NCI-H187 (cell line): ENCODE measurements around the gene CD300C.
"Not testable (repeated sequence)": the region's sequence is repeated elsewhere in the genome, so short reads cannot be mapped to it uniquely, and the experiment has no call there.

Experiments used
- DNase-seq, 2 experiments: peaks; one replicate each; lab custom pipeline; 2025; lab: John Stamatoyannopoulos, UW

The CD300C gene

GRCh38 chr17:74545843-74546230, at the start of gene CD300C:
TSS of gene CD300C (minus strand) at chr17:74546115. CDS start at chr17:74545782, 333 bp downstream.
- no peak for DNase-seq

DNA sequence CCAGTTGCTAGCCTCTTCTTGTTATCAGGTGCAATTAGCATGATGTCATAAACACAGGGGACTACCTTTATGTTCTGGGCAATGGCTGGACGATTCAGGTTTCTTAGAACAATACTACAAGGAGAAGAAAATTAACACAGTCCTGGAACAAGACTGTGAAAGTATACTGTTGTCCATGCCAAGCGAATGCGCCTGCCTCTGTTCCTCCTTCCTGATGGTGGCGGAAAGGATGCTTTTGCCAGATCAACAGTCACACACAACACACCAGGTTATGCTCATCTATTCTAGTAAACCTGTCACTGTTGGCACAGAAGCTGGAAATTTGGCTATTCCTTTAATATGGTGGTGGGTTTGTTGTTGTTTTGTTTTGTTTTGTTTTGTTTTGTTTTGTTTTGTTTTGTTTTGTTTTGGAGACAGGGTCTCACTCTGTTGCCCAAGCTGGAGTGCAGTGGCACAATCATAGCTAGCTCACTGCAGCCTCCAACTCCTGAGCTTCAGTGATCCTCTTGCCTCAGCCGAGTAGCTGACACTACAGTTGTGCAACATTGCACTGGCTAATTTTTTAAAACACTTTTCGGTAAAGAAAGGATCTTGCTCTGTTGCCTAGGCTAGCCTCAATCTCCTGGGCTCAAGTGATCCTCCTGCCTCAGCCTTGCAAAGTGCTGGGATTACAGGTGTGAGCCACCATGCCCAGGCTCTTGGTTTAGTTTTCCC, 49.3 kb upstream of the CD300C start:
- no peak for DNase-seq

GRCh38 chr17:74592087-74592990, 46.4 kb upstream of the CD300C start, which contains the start of gene CD300LD:
TSS of gene CD300LD (minus strand) at chr17:74592283. CDS start at chr17:74592202, 81 bp downstream.
- DNase-seq: no peak

GRCh38 chr17:74591503-74591902, 45.6 kb upstream of the CD300C start:
- no peak for DNase-seq

DNA sequence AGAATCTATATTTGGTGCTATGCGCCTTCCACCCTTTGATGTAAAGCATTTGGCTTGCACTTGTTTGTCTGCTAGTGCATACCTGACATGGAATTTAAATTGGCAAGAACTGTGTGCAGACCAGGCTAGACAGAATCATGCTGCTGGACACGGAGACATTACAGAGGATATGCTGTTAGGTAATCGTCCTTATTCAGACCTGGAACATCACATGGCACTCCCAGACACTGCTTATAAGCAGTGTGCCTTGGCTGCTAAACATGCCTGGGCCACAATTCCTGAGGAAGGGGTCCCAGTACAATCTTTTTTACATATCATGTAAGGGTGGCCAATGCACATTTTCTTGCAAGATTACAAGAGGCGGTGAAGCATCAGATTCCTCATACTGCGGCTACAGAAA, 39.8 kb upstream of the CD300C start:
- DNase-seq: no peak

DNA sequence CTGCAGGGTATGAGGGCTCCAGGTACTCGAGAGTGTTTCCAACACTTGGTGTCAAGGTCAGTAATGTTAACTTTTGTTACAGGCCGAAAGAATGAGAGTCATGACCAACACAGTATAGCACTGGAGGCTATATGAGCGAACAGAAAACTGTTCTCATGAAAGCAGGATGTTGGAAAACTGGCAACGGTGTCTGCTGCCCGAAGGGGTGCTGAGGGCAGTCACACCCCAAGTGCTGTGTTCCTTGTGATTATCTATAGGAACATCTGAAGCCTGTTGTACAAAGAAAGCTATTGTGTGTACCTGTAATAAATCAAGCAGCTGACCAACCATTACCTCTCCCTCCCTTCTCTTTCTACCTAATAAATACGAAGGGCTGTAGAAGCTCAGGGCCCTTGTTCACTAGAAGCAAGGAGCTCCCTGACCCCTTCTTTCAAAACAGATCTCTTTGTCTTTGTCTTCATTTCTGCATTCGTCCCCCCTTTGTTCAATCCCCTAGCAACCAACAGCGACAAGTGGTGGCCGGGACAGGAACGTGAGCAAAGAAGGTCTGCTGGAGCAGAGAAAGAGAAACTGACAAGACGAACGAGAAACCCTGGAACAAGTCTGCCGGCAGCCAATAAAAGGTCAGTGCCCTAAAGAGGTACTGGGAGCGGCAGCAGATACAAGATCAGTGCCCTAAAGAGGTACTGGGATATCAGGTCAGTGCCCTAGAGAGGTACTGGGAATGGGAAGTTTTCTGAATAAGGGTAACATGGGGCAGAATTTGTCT, 38.6 kb upstream of the CD300C start:
- DNase-seq: no peak

DNA sequence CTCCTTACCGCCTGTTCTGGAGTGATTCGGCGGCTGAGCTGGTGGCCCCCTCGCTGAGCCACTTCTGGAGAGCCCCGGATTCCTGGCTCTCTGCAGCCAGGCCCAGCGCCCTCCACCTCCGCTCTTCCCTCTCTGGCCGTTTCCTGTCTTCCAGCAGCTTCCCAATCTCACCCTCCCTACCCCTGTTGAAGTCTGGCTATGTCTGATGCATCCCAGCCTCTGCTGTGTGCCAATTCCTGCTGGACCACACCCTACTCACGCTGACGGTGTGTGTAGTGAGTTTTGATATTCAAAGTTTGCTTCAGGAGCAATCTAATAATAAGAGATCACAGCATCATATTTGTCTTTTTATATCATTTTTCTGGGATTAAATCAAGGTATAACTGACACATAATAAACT, 36.7 kb upstream of the CD300C start:
- DNase-seq: no peak

DNA sequence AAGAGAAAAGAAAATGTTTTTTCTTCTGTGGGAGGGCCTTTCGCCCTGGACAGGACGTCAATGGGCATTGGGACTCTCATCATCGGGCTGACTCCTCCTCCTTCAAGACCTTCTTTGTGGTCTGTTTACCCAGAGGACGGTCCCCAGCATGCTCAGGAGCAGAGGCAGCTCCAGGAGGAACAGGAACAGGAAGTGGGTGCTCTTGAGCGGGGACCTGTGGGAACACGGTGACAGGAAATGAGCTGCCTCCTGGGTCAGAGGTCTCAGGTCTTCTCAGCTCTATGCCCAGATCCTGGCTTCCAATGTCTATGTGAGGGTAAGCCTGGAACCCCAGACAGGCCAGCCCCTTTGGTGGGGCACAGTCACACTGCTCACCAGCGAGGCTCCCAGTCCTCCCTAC, 34.0 kb upstream of the CD300C start:
- no peak for DNase-seq

DNA sequence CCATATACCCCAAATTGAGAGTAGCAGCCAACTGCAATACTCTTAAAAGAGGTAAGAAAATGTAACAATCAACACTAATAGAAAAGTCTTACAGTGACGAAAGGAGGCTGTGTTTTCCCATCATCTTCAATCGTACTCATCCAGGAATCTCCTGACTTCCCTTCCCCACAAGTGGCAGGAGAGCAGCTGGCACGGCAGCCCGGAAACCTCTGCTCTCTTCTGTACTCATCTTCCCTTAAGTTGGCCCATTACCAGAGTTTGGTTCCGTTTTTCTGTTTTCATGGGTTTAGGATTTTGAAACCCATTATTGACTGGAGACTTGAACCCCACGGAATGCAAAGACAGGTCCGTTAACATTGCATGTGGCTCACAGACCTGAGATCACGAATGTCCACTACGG, 33.1 kb upstream of the CD300C start:
- DNase-seq: no peak

DNA sequence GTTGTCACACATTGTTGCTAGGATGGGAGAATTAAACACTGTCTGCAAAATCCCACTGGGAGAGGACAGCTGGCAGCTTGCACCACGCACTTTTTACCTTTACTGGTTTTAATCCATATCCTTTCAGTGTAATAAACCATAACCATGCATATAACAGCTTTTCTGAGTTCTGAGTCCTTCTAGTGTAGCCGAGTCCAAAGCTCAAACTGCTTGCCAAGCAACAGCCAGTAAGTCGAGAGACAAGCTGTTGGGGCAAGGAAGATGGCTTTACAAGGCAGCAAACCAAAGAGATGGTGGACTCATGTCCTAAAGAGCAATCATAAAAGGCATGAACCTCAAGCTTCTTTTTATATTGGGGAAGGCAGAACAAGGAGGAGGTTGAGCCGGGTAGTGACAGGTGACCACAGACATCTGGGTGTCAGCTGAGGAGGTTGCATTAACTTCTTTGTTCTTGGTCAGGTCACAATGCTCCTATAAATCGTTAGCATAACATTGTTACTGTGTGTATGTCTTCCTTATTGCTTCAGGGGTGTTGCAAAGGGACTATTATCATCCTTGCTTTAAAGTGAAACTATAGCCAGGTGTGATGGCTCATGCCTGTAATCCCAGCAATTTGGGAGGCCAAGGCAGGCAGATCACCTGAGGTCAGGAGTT, 28.7 kb upstream of the CD300C start:
- no peak for DNase-seq

DNA sequence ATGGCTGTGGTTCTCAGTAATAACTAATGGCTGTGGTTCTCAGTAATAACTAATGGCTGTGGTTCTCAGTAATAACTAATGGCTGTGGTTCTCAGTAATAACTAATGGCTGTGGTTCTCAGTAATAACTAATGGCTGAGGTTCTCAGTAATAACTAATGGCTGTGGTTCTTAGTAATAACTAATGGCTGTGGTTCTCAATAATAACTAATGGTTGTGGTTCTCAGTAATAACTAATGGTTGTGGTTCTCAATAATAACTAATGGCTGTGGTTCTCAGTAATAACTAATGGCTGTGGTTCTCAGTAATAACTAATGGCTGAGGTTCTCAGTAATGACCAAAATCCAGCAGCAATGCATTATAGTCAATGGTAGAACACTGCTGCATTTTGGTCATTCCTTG, 27.7 kb upstream of the CD300C start:
- DNase-seq: not testable (repeated sequence)

DNA sequence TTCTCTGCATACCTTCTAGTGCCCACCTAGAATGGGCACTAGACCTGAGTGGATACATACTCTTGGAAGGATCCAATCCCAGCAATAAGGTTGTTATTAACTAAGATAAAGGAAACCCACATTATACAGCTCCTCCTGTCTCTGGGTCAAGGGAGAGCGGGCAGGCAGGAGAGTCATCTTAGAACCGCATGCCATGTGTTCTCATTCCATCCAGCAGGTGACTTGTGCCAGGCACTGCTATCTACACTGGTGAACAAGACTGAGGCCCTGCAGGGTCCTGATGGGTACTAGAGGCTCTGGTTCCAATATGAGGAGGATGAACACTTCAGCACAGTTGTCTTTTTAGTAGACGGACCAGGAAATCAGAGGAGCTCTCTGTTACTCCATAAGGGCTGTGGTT, 27.3 kb upstream of the CD300C start:
- DNase-seq: no peak

GRCh38 chr17:74571621-74572270, 25.8 kb upstream of the CD300C start:
- no peak for DNase-seq

DNA sequence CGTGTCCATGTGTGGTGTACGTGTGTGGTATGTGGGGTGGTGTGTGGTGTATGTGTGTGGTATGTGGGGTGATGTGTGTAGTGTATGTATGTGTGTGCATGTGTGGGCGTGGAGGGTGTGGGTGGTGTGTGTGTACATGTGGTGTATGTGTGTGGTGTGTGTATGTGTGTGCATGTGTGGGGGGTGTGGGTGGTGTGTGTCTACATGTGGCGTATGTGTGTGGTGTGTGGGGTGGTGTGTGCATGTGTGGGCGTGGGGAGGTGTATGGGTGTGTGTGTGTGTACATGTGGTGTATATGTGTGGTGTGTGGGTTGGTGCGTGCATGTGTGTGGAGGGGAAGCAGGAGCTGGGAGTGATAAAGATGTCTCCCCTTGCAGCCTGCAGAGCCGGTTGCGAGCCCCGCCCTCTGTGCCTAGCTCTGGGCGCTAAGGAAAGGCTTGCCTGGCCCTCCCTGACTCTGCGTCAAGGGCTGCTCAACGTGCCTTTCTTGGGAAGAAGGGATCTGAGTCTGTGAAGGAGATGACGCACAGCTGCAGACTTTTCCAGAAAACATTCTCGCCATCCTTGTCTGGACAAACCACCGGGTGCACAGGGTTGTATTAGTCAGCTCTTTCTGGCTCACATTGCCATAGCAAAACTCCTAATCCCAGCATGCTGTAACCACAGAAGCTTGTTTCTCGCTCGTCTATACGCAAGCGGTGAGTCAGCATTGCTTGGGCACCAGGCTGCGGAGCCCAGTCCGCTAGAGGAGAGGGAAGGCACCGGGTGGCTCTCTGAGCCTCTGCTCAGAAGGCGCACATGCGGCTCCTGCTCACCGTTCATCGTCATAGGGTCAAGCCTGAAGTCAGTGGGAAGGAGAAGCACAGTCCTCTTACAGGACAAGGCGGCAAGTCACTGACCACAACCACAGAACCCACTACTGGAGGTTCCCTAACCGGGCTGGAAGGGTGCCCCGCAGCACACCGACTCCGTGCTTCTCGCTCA, 23.4 kb upstream of the CD300C start:
- no peak for DNase-seq

- no peak for DNase-seq
These were observed 22.4 kb upstream of the CD300C start for GRCh38 chr17:74568106-74568873.

DNA sequence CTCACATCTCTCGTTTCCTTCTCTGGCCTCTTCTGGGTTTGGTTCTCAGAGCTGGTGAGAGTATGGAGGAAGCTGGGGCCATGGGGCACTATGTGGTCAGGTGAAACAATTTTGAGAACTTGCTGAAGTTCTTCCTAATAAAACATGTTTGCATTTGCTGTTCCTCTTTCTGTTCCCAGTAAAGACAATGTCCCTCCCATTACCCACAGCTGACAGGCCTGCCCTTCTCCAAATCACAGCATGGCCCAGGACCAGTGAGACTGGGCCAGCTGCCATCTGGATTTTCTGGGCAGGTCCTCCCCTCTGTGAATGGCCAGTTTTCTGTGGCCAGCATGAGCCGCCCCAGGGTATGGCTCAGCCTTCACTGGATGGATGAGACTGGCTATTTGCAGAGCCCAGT, 21.5 kb upstream of the CD300C start, which contains the start of gene CD300H:
Gene CD300H (minus strand): TSS at position 113 of the 400 bp plus-strand sequence.
- no peak for DNase-seq

DNA sequence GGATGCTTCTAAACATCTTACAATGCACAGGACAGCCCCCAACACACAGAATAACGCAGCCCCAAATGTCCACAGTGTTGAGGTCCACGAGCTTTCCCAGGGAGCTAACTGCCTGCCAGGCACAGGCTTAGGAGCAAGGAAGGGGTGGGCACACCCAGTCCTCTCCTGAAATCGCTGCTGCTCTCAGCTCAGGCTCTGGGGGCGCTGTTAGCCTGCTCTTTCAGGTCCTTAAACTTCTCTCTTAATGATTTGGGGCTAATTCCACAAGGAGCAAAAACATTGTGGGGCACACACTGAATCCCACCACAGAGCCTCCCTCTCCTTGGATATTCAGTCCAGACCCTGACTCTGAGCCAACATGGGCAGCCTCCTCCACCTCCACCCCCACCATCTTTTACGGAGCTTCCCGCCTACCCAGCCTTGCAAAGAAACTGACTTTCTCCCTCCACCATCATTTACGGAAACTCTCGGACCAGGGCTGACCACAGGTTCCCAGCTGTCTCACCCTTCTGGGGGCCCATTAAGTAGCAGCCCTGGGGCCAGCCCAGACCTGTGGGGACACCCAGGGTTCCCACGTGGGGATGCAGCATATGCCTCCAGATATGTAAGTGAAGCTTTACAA, 20.3 kb upstream of the CD300C start:
- no peak for DNase-seq

- no peak for DNase-seq
These were observed 19.2 kb upstream of the CD300C start for GRCh38 chr17:74565126-74565525.

- DNase-seq: no peak
These were observed 17.4 kb upstream of the CD300C start for GRCh38 chr17:74563358-74563757.
